ENCODE measurements around the gene IL1F10. TPM values are rescaled to one million over a fixed set of nuclear protein-coding genes. Genes with fewer than 3 reads are reported as not detected.

Gene IL1F10
- total and polyA plus RNA-seq, 2 donors, result 1.1 TPM; not detected in 1

GRCh38 chr2:113111823-113112287 lies 44.1 kb downstream of the IL1F10 start:
- H3K4me1 ChIP-seq (ENCODE audit: control insufficient read depth in 2 of 2, insufficient read depth in 2 of 2, low read length in 2 of 2), result peaks cover 10 to 17% of the 10 kb centered on the region in 2 donors

GRCh38 chr2:113112441-113112840 lies 44.7 kb downstream of the IL1F10 start:
- DNase-seq (ENCODE audit: low read depth in 6 of 9, low spot score in 9 of 9), result no peak
- H3K4me1 ChIP-seq (ENCODE audit: control insufficient read depth in 2 of 2, insufficient read depth in 2 of 2, low read length in 2 of 2), result peaks cover 10 to 19% of the 10 kb centered on the region in 2 donors
- H3K4me3 ChIP-seq (ENCODE audit: low read length in 2 of 2), result no peak overlapping the region
- H3K27ac ChIP-seq (ENCODE audit: low read depth in 1 of 2, low read length in 1 of 2), result no peak overlapping the region
- no peaks in the 10 kb centered on the region for H3K36me3 ChIP-seq (ENCODE audit: control insufficient read depth in 2 of 2, insufficient read depth in 2 of 2, low read length in 1 of 2)
- H3K9me3 ChIP-seq (ENCODE audit: control insufficient read depth in 2 of 2, insufficient read depth in 1 of 2, low read length in 1 of 2), result peaks cover 0 to 2% of the 10 kb centered on the region in 2 donors
- WGBS, result 97% methylated on average over 8 of the region's 8 CpGs
- H3K27me3 ChIP-seq (ENCODE audit: control insufficient read depth in 2 of 2, insufficient read depth in 1 of 2, low read length in 1 of 2), result no peaks in the 10 kb centered on the region

More at GRCh38 chr2:113111823-113112287, 44.1 kb downstream of the IL1F10 start:
- no peak for DNase-seq (ENCODE audit: low read depth in 6 of 9, low spot score in 9 of 9)
- Histone ChIP-seq H3K27ac (ENCODE audit: low read depth in 1 of 2, low read length in 1 of 2) (no peak overlapping the region), H3K36me3 (ENCODE audit: control insufficient read depth in 2 of 2, insufficient read depth in 2 of 2, low read length in 1 of 2) (no peaks in the 10 kb centered on the region), H3K27me3 (ENCODE audit: control insufficient read depth in 2 of 2, insufficient read depth in 1 of 2, low read length in 1 of 2) (no peaks in the 10 kb centered on the region), H3K9me3 (ENCODE audit: control insufficient read depth in 2 of 2, insufficient read depth in 1 of 2, low read length in 1 of 2) (peaks cover 0 to 2% of the 10 kb centered on the region in 2 donors), H3K4me3 (ENCODE audit: low read length in 2 of 2) (no peak overlapping the region)
- WGBS, result 78% methylated on average over 6 of the region's 6 CpGs

GRCh38 chr2:113112871-113113270 lies 45.1 kb downstream of the IL1F10 start:
- DNase-seq (ENCODE audit: low read depth in 6 of 9, low spot score in 9 of 9), result no peak
- H3K9me3 ChIP-seq (ENCODE audit: control insufficient read depth in 2 of 2, insufficient read depth in 1 of 2, low read length in 1 of 2), result peaks cover 0 to 2% of the 10 kb centered on the region in 2 donors
- no peak overlapping the region for H3K4me3 ChIP-seq (ENCODE audit: low read length in 2 of 2)
- H3K27ac ChIP-seq (ENCODE audit: low read depth in 1 of 2, low read length in 1 of 2), result no peak overlapping the region
- WGBS, result 81% methylated on average over 6 of the region's 6 CpGs
- H3K36me3 ChIP-seq (ENCODE audit: control insufficient read depth in 2 of 2, insufficient read depth in 2 of 2, low read length in 1 of 2), result no peaks in the 10 kb centered on the region
- peaks cover 10 to 19% of the 10 kb centered on the region in 2 donors for H3K4me1 ChIP-seq (ENCODE audit: control insufficient read depth in 2 of 2, insufficient read depth in 2 of 2, low read length in 2 of 2)
- no peaks in the 10 kb centered on the region for H3K27me3 ChIP-seq (ENCODE audit: control insufficient read depth in 2 of 2, insufficient read depth in 1 of 2, low read length in 1 of 2)

- DNase-seq (ENCODE audit: low read depth in 6 of 9, low spot score in 9 of 9), result no peak
- Histone ChIP-seq H3K4me3 (ENCODE audit: low read length in 2 of 2) (no peak overlapping the region), H3K9me3 (ENCODE audit: control insufficient read depth in 2 of 2, insufficient read depth in 1 of 2, low read length in 1 of 2) (peaks cover 0 to 2% of the 10 kb centered on the region in 2 donors), H3K27ac (ENCODE audit: low read depth in 1 of 2, low read length in 1 of 2) (no peak overlapping the region), H3K36me3 (ENCODE audit: control insufficient read depth in 2 of 2, insufficient read depth in 2 of 2, low read length in 1 of 2) (no peaks in the 10 kb centered on the region), H3K27me3 (ENCODE audit: control insufficient read depth in 2 of 2, insufficient read depth in 1 of 2, low read length in 1 of 2) (no peaks in the 10 kb centered on the region), H3K4me1 (ENCODE audit: control insufficient read depth in 2 of 2, insufficient read depth in 2 of 2, low read length in 2 of 2) (peaks cover 10 to 19% of the 10 kb centered on the region in 2 donors)
- WGBS, result 70% methylated on average over 3 of the region's 3 CpGs
These were observed 46.0 kb downstream of the IL1F10 start for GRCh38 chr2:113113807-113114206.

GRCh38 chr2:113114224-113114945 lies 46.6 kb downstream of the IL1F10 start:
- peaks cover 10 to 19% of the 10 kb centered on the region in 2 donors for H3K4me1 ChIP-seq (ENCODE audit: control insufficient read depth in 2 of 2, insufficient read depth in 2 of 2, low read length in 2 of 2)
- WGBS, result 96% methylated on average over 6 of the region's 6 CpGs
- peaks cover 0 to 2% of the 10 kb centered on the region in 2 donors for H3K9me3 ChIP-seq (ENCODE audit: control insufficient read depth in 2 of 2, insufficient read depth in 1 of 2, low read length in 1 of 2)

GRCh38 chr2:113114996-113115395 lies 47.2 kb downstream of the IL1F10 start:
- no peaks in the 10 kb centered on the region for H3K27me3 ChIP-seq (ENCODE audit: control insufficient read depth in 2 of 2, insufficient read depth in 1 of 2, low read length in 1 of 2)
- DNase-seq (ENCODE audit: low read depth in 6 of 9, low spot score in 9 of 9), result no peak
- no peak overlapping the region for H3K4me3 ChIP-seq (ENCODE audit: low read length in 2 of 2)
- H3K27ac ChIP-seq (ENCODE audit: low read depth in 1 of 2, low read length in 1 of 2), result no peak overlapping the region
- H3K4me1 ChIP-seq (ENCODE audit: control insufficient read depth in 2 of 2, insufficient read depth in 2 of 2, low read length in 2 of 2), result peaks cover 10 to 19% of the 10 kb centered on the region in 2 donors
- H3K9me3 ChIP-seq (ENCODE audit: control insufficient read depth in 2 of 2, insufficient read depth in 1 of 2, low read length in 1 of 2), result peaks cover 0 to 2% of the 10 kb centered on the region in 2 donors
- 98% methylated on average over 4 of the region's 4 CpGs for WGBS
- H3K36me3 ChIP-seq (ENCODE audit: control insufficient read depth in 2 of 2, insufficient read depth in 2 of 2, low read length in 1 of 2), result no peaks in the 10 kb centered on the region

More at GRCh38 chr2:113114224-113114945, 46.6 kb downstream of the IL1F10 start:
- H3K36me3 ChIP-seq (ENCODE audit: control insufficient read depth in 2 of 2, insufficient read depth in 2 of 2, low read length in 1 of 2), result no peaks in the 10 kb centered on the region
- no peak overlapping the region for H3K4me3 ChIP-seq (ENCODE audit: low read length in 2 of 2)
- no peak overlapping the region for H3K27ac ChIP-seq (ENCODE audit: low read depth in 1 of 2, low read length in 1 of 2)
- DNase-seq (ENCODE audit: low read depth in 6 of 9, low spot score in 9 of 9), result no peak
- no peaks in the 10 kb centered on the region for H3K27me3 ChIP-seq (ENCODE audit: control insufficient read depth in 2 of 2, insufficient read depth in 1 of 2, low read length in 1 of 2)

- H3K27me3 ChIP-seq (ENCODE audit: control insufficient read depth in 2 of 2, insufficient read depth in 1 of 2, low read length in 1 of 2), result no peaks in the 10 kb centered on the region
- no peak overlapping the region for H3K4me3 ChIP-seq (ENCODE audit: low read length in 2 of 2)
- H3K9me3 ChIP-seq (ENCODE audit: control insufficient read depth in 2 of 2, insufficient read depth in 1 of 2, low read length in 1 of 2), result peaks cover 0 to 2% of the 10 kb centered on the region in 2 donors
- peak in 1 of 9 donors; percentile 32 for DNase-seq (ENCODE audit: low read depth in 6 of 9, low spot score in 9 of 9)
- 27% methylated on average over 10 of the region's 10 CpGs for WGBS
- H3K4me1 ChIP-seq (ENCODE audit: control insufficient read depth in 2 of 2, insufficient read depth in 2 of 2, low read length in 2 of 2), result peaks cover 10 to 19% of the 10 kb centered on the region in 2 donors
- H3K36me3 ChIP-seq (ENCODE audit: control insufficient read depth in 2 of 2, insufficient read depth in 2 of 2, low read length in 1 of 2), result no peaks in the 10 kb centered on the region
- no peak overlapping the region for H3K27ac ChIP-seq (ENCODE audit: low read depth in 1 of 2, low read length in 1 of 2)
These were observed 48.6 kb downstream of the IL1F10 start for GRCh38 chr2:113116100-113116958.

GRCh38 chr2:113117541-113118262 lies 49.9 kb downstream of the IL1F10 start:
- WGBS, result 94% methylated on average over 9 of the region's 9 CpGs
- no peak for DNase-seq (ENCODE audit: low read depth in 6 of 9, low spot score in 9 of 9)
- H3K27ac ChIP-seq (ENCODE audit: low read depth in 1 of 2, low read length in 1 of 2), result no peak overlapping the region
- no peak overlapping the region for H3K4me3 ChIP-seq (ENCODE audit: low read length in 2 of 2)
- H3K36me3 ChIP-seq (ENCODE audit: control insufficient read depth in 2 of 2, insufficient read depth in 2 of 2, low read length in 1 of 2), result no peaks in the 10 kb centered on the region
- H3K27me3 ChIP-seq (ENCODE audit: control insufficient read depth in 2 of 2, insufficient read depth in 1 of 2, low read length in 1 of 2), result no peaks in the 10 kb centered on the region
- H3K9me3 ChIP-seq (ENCODE audit: control insufficient read depth in 2 of 2, insufficient read depth in 1 of 2, low read length in 1 of 2), result peaks cover 0 to 2% of the 10 kb centered on the region in 2 donors
- H3K4me1 ChIP-seq (ENCODE audit: control insufficient read depth in 2 of 2, insufficient read depth in 2 of 2, low read length in 2 of 2), result peaks cover 10 to 19% of the 10 kb centered on the region in 2 donors

All from thymus (tissue), 11 donors.